ENCODE results near the gene ZNF44. TPM values are rescaled to one million over a fixed set of nuclear protein-coding genes. Genes with fewer than 3 reads are reported as not detected.

ZNF44 gene
- total RNA-seq, 1 donor = 11.2 TPM

GRCh38 chr19:12229990-12230389 is 64.7 kb downstream of the ZNF44 start:
- Histone ChIP-seq H3K36me3 (ENCODE audit: insufficient read depth, low read length) (peaks cover 4% of the 10 kb centered on the region), H4K20me1 (ENCODE audit: insufficient read depth, low read length) (no peaks in the 10 kb centered on the region), H3K4me2 (ENCODE audit: insufficient read depth, low read length) (no peak overlapping the region), H3K27me3 (ENCODE audit: insufficient read depth, low read length) (no peaks in the 10 kb centered on the region), H3K9me3 (ENCODE audit: low read depth, low read length) (no peaks in the 10 kb centered on the region), H3K27ac (ENCODE audit: low read depth, low read length) (no peak overlapping the region), H2AFZ (ENCODE audit: low read length) (no peak overlapping the region), H3K79me2 (ENCODE audit: insufficient read depth, low read length) (no peaks in the 10 kb centered on the region), H3K4me3 (ENCODE audit: insufficient read depth, low read length) (no peak overlapping the region), H3K4me1 (ENCODE audit: insufficient read depth, low read length) (no peaks in the 10 kb centered on the region)
- no peak for TF ChIP-seq CTCF (IDR thresholded peaks at IDR 0.05; ENCODE audit: extremely low read depth, low read depth, low read length)
- DNase-seq (ENCODE audit: insufficient read length, low spot score, missing footprints) = no peak

GRCh38 chr19:12224676-12225075 is 70.0 kb downstream of the ZNF44 start:
- H3K4me1 ChIP-seq (ENCODE audit: insufficient read depth, low read length) = no peaks in the 10 kb centered on the region
- H3K27me3 ChIP-seq (ENCODE audit: insufficient read depth, low read length) = no peaks in the 10 kb centered on the region
- DNase-seq (ENCODE audit: insufficient read length, low spot score, missing footprints) = no peak
- no peak for TF ChIP-seq CTCF (IDR thresholded peaks at IDR 0.05; ENCODE audit: extremely low read depth, low read depth, low read length)
- H3K4me2 ChIP-seq (ENCODE audit: insufficient read depth, low read length) = no peak overlapping the region
- H2AFZ ChIP-seq (ENCODE audit: low read length) = no peak overlapping the region
- no peaks in the 10 kb centered on the region for H3K79me2 ChIP-seq (ENCODE audit: insufficient read depth, low read length)
- H3K27ac ChIP-seq (ENCODE audit: low read depth, low read length) = no peak overlapping the region
- no peaks in the 10 kb centered on the region for H3K36me3 ChIP-seq (ENCODE audit: insufficient read depth, low read length)
- peaks cover 4% of the 10 kb centered on the region for H3K9me3 ChIP-seq (ENCODE audit: low read depth, low read length)
- H4K20me1 ChIP-seq (ENCODE audit: insufficient read depth, low read length) = no peaks in the 10 kb centered on the region
- H3K4me3 ChIP-seq (ENCODE audit: insufficient read depth, low read length) = no peak overlapping the region

- Histone ChIP-seq H3K4me2 (ENCODE audit: insufficient read depth, low read length) (no peak overlapping the region), H3K27ac (ENCODE audit: low read depth, low read length) (no peak overlapping the region), H3K4me1 (ENCODE audit: insufficient read depth, low read length) (no peaks in the 10 kb centered on the region), H3K9me3 (ENCODE audit: low read depth, low read length) (peaks cover 12% of the 10 kb centered on the region), H3K36me3 (ENCODE audit: insufficient read depth, low read length) (no peaks in the 10 kb centered on the region), H3K27me3 (ENCODE audit: insufficient read depth, low read length) (no peaks in the 10 kb centered on the region), H3K4me3 (ENCODE audit: insufficient read depth, low read length) (no peak overlapping the region), H2AFZ (ENCODE audit: low read length) (no peak overlapping the region), H3K79me2 (ENCODE audit: insufficient read depth, low read length) (no peaks in the 10 kb centered on the region), H4K20me1 (ENCODE audit: insufficient read depth, low read length) (no peaks in the 10 kb centered on the region)
- TF ChIP-seq CTCF (IDR thresholded peaks at IDR 0.05; ENCODE audit: extremely low read depth, low read depth, low read length) = no peak
- no peak for DNase-seq (ENCODE audit: insufficient read length, low spot score, missing footprints)
These were observed 71.6 kb downstream of the ZNF44 start for GRCh38 chr19:12222980-12223630.

Other genes starting within 250 kb of the ZNF44 start
- 0.29 and 0.36 TPM in 2 replicates for gene ZNF878, start 241.9 kb downstream of the ZNF44 start, total RNA-seq
- 10.0 and 10.9 TPM in 2 replicates for gene ZNF844, start 230.2 kb downstream of the ZNF44 start, total RNA-seq
- gene ZNF20, start 154.5 kb downstream of the ZNF44 start, total RNA-seq = 6.9 and 9.4 TPM in 2 replicates
- gene ZNF625, start 138.1 kb downstream of the ZNF44 start, total RNA-seq = 13.0 and 13.6 TPM in 2 replicates
- gene ZNF136, start 131.8 kb downstream of the ZNF44 start, total RNA-seq = 8.3 and 8.7 TPM in 2 replicates
- 4.3 and 4.4 TPM in 2 replicates for gene ZNF563, start 38.8 kb upstream of the ZNF44 start, total RNA-seq
- gene ZNF442, start 70.8 kb upstream of the ZNF44 start, total RNA-seq = 3.5 and 4.0 TPM in 2 replicates
- gene ZNF799, start 106.4 kb upstream of the ZNF44 start, total RNA-seq = 3.2 and 3.3 TPM in 2 replicates
- gene ZNF443, start 146.1 kb upstream of the ZNF44 start, total RNA-seq = 2.5 and 2.7 TPM in 2 replicates
- 5.0 and 5.1 TPM in 2 replicates for gene ZNF709, start 189.9 kb upstream of the ZNF44 start, total RNA-seq

Data from osteoblast (primary cell).